Sigmoid colon (tissue), 7 donors: ENCODE results near the gene UST. TPM values are rescaled to one million over a fixed set of nuclear protein-coding genes. Genes with fewer than 3 reads are reported as not detected.

Experiments
- DNase-seq: peaks from one replicate; pipeline ENCODE4 v3.0.0-alpha.2; 2019
- H3K27ac ChIP-seq, 4 donors: fragments of 200-600 bp; sonication (generic); one replicate each; pipeline ENCODE4 v1.5.1; 2016 to 2019; ENCODE audit warnings: mild to moderate bottlenecking in 1 of 4
- H3K27me3 ChIP-seq, 3 donors: fragments of 200-600 bp; sonication (generic); one replicate each; pipeline ENCODE4 v1.5.1; 2019; ENCODE audit warnings: mild to moderate bottlenecking in 1 of 3
- H3K36me3 ChIP-seq, 4 donors: fragments of 200-600 bp; sonication (generic); one replicate each; pipeline ENCODE4 v1.5.1; 2016 to 2019
- H3K4me1 ChIP-seq, 4 donors: fragments of 200-600 bp; sonication (generic); one replicate each; pipeline ENCODE4 v1.5.1; 2017 to 2019
- H3K4me3 ChIP-seq, 4 donors: fragments of 200-600 bp; sonication (generic); one replicate each; pipeline ENCODE4 v1.5.1; 2017 to 2019; ENCODE audit warnings: mild to moderate bottlenecking in 2 of 4, moderate library complexity in 1 of 4
- H3K9me3 ChIP-seq, 4 donors: fragments of 200-600 bp in 3 of 4; sonication (generic) in 3 of 4; one replicate each; pipeline versions ENCODE4 v1.5.1 to v1.6.1; 2013 to 2019
- EP300 ChIP-seq, 4 donors: sonication (generic); formaldehyde crosslinking; IDR thresholded peaks; one replicate each; pipeline ENCODE4 v1.6.1; 2017; ENCODE audit warnings: antibody characterized with exemption in 4 of 4
- POLR2A ChIP-seq, 2 donors: fragments of 450-650 bp; IDR thresholded peaks; one replicate each; pipeline ENCODE4 v1.6.1; 2016; ENCODE audit warnings: antibody characterized with exemption in 2 of 2, mild to moderate bottlenecking in 2 of 2, moderate library complexity in 2 of 2
- POLR2AphosphoS5 ChIP-seq, 4 donors: sonication (generic); formaldehyde crosslinking; IDR thresholded peaks; one replicate each; pipeline ENCODE4 v1.6.1; 2017; ENCODE audit warnings: antibody characterized with exemption in 4 of 4
- WGBS, 2 donors: extraction: QIAGEN DNeasy Blood & Tissue Kit; methylation state at CpG; one replicate each; pipeline ENCODE4 v1.1.7; 2013; 5-methylcytosine and 5-hydroxymethylcytosine counted together
- intact Hi-C: fragments of 100-400 bp; cut with DNase I; formaldehyde crosslinking; loops from one replicate; pipeline ENCODE4 v1.15.1; 2023
- polyA plus RNA-seq, 3 donors: library from polyadenylated mRNA; stranded (reverse); fragments of 200-250 nt; gene quantifications; one replicate each; pipeline ENCODE4 v1.2.3, GENCODE V29; 2013
- total RNA-seq, 4 donors: library from RNA; depleted of rRNA; stranded (reverse); fragments of >200 nt; gene quantifications; one replicate each; pipeline ENCODE4 v1.1.0, GENCODE V29; 2016
- TF ChIP-seq, protein P1 (sequence below), 4 experiments: fragments of 450-650 bp in 3 of 4; fragments of 200-600 bp in 1 of 4; IDR thresholded peaks; one replicate each; pipeline ENCODE4 v1.5.1; 2016 to 2019; ENCODE audit warnings: antibody characterized with exemption in 4 of 4, mild to moderate bottlenecking in 3 of 4, moderate library complexity in 2 of 4
- donor health status: healthy with polysubstance abuse.
- donor health status: Bipolar disorder and iron deficiency.
- donor health status: healthy.

The UST gene
- total and polyA plus RNA-seq, 7 donors: 0.46 to 35.2 (median 21.8) TPM

DNA sequence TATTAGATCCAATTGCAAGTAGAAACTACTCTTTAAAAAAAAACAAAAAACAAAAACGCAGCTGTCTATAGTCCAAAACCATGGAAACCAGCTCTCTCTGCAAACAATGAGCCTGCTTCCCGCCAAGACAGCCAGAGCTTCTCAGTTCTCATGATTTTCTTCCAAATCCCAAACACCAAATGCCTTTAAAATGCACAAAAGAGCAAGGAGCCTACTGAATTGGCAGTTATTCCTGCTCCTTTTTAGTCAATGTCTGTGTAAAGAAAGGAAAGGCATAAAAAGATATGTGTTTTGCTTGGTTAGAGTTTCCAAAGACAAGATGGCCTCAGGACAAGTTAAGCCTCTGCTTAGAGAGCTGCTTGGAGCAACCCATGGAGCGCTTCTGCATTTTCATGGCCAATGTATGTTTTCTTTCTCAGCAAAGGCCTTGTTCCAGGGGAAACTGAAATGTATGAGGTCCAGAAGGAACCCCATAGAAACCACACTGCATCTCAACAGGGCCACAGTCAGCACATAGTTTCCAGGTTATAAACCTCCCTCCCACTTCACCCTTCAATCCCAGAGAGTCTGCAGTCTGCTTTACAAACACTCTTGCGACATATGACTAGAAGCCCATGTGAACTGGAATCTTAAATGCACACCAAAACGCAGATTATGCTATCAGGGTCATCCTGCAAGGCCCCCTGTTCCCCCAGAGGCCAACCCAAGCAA is 361.4 kb downstream of the UST start:
- Histone ChIP-seq H3K9me3 (no peaks in the 10 kb centered on the region), H3K4me3 (no peak overlapping the region), H3K4me1 (no peaks in the 10 kb centered on the region), H3K36me3 (no peaks in the 10 kb centered on the region), H3K27ac (no peak overlapping the region), H3K27me3 (no peaks in the 10 kb centered on the region)
- no peak for DNase-seq
- WGBS, 2 donors: 85 to 86% methylated on average over 5 of the region's 5 CpGs
- intact Hi-C loops: no loop called here
- no peak for TF ChIP-seq EP300 (IDR thresholded peaks at IDR 0.05)
- TF ChIP-seq POLR2A (IDR thresholded peaks at IDR 0.05): no peak
- TF ChIP-seq, protein P1, sequence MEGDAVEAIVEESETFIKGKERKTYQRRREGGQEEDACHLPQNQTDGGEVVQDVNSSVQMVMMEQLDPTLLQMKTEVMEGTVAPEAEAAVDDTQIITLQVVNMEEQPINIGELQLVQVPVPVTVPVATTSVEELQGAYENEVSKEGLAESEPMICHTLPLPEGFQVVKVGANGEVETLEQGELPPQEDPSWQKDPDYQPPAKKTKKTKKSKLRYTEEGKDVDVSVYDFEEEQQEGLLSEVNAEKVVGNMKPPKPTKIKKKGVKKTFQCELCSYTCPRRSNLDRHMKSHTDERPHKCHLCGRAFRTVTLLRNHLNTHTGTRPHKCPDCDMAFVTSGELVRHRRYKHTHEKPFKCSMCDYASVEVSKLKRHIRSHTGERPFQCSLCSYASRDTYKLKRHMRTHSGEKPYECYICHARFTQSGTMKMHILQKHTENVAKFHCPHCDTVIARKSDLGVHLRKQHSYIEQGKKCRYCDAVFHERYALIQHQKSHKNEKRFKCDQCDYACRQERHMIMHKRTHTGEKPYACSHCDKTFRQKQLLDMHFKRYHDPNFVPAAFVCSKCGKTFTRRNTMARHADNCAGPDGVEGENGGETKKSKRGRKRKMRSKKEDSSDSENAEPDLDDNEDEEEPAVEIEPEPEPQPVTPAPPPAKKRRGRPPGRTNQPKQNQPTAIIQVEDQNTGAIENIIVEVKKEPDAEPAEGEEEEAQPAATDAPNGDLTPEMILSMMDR (IDR thresholded peaks at IDR 0.05): no peak
- no peak for TF ChIP-seq POLR2AphosphoS5 (IDR thresholded peaks at IDR 0.05)

DNA sequence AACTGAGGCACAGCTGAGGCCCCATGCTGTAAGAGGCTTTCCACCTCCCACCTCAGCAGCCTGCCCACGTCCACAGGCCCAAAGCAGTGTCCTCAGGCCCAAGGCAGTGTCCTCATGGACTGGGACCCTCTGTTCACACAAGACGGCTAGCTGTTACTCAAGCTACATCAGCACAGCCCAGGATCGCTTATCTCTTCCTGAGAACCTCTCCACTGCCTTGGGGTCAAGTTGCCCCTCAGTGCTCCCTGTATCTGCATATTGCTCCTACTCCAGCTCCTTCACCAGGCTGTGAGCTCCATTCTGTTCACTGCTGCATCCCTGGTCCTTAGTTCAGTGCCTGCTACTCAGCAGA is 361.9 kb downstream of the UST start:
- Histone ChIP-seq H3K4me1 (no peaks in the 10 kb centered on the region), H3K36me3 (no peaks in the 10 kb centered on the region), H3K4me3 (no peak overlapping the region), H3K27me3 (no peaks in the 10 kb centered on the region), H3K9me3 (no peaks in the 10 kb centered on the region), H3K27ac (no peak overlapping the region)
- DNase-seq: no peak
- WGBS, 2 donors: 89 to 92% methylated on average over 3 of the region's 3 CpGs
- TF ChIP-seq POLR2A (IDR thresholded peaks at IDR 0.05) (no peak), POLR2AphosphoS5 (IDR thresholded peaks at IDR 0.05) (no peak), EP300 (IDR thresholded peaks at IDR 0.05) (no peak)
- TF ChIP-seq, protein P1 (IDR thresholded peaks at IDR 0.05): no peak
- intact Hi-C loops: no loop called here

DNA sequence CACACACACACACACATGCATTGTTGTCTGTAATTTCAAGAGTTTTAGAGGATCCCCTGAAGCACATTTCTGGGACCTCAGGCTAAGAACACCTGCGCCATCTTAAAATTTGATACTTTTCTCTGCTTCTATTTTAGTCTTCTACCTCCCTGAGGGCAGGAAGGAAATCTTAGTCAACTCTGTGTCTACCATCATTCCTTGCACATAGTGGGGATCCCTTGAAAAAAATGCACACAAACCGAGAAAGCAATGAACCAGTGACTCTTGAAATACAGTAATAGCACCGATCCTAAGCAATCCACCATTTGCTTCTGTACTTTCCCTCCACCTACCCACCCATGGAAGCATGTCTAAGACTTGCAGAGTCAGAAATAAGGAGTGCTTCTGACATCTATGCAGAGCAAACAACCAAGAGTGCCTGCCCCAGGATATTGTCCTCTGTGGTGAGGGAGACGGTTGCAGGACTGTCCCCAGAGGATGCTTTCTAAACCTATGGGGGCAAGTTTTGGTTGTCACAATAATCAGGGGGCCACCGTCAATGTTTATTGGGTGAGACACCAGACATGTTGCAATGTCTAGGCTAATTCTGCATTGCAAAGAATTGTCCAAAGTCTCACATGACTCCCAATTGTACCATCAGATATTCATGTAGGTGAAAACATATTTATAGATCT is 362.7 kb downstream of the UST start:
- Histone ChIP-seq H3K27me3 (no peaks in the 10 kb centered on the region), H3K4me3 (no peak overlapping the region), H3K4me1 (no peaks in the 10 kb centered on the region), H3K9me3 (no peaks in the 10 kb centered on the region), H3K27ac (no peak overlapping the region), H3K36me3 (no peaks in the 10 kb centered on the region)
- intact Hi-C loops: no loop called here
- WGBS, 2 donors: 80 to 93% methylated on average over 5 of the region's 5 CpGs
- TF ChIP-seq EP300 (IDR thresholded peaks at IDR 0.05) (no peak), POLR2A (IDR thresholded peaks at IDR 0.05) (no peak), POLR2AphosphoS5 (IDR thresholded peaks at IDR 0.05) (no peak)
- TF ChIP-seq, protein P1 (IDR thresholded peaks at IDR 0.05): no peak
- DNase-seq: no peak

DNA sequence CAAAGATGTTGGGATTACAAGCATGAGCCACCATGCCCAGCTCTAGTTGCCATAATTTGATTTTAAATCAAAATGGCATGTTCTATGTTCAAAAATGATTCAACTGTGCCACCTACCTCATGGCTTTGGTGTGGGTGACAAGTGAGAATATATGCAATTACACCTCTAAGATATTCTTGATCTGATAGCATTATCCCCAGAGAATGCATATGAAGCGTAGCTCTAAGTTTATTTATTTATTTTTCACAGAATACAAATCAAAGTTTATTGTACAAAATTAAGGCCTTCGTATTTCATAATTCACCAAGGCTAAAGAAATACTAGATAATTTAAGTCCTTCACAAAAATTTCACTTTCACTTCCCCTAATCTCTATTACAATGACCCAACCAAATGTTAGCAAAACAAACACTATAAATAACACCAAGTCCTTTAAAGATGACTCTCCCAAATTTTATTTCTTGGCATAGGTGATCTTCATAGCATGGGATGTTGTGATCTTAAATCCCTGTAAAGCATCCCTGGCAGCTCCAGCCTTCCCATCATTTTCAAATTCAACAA is 364.8 kb downstream of the UST start:
- Histone ChIP-seq H3K4me3 (no peak overlapping the region), H3K4me1 (no peaks in the 10 kb centered on the region), H3K9me3 (no peaks in the 10 kb centered on the region), H3K27ac (no peak overlapping the region), H3K27me3 (no peaks in the 10 kb centered on the region), H3K36me3 (no peaks in the 10 kb centered on the region)
- DNase-seq: no peak
- WGBS, 2 donors: 63 to 75% methylated on average over 2 of the region's 2 CpGs
- intact Hi-C loops: no loop called here
- TF ChIP-seq, protein P1 (IDR thresholded peaks at IDR 0.05): no peak
- TF ChIP-seq POLR2A (IDR thresholded peaks at IDR 0.05) (no peak), EP300 (IDR thresholded peaks at IDR 0.05) (no peak), POLR2AphosphoS5 (IDR thresholded peaks at IDR 0.05) (no peak)
